Stimulated activated CD4-positive, alpha-beta T cell treated with anti-CD3 and anti-CD28 coated beads, Interleukin-1b, Interleukin-23, amount 100 ng/mL, for 4 hours (primary cell): Measurements from ENCODE around the gene CLDN15.
A peak's percentile ranks its signal among the peaks of the same experiment; 100 is the strongest.
"Not testable (repeated sequence)": the region's sequence is repeated elsewhere in the genome, so short reads cannot be mapped to it uniquely, and the experiment has no call there.

Source experiments
- DNase-seq, 2 donors: peaks; one replicate each; pipeline ENCODE4 v3.0.0-alpha.2; 2020; ENCODE audit warnings: low read depth in 2 of 2

Gene CLDN15, protein sequence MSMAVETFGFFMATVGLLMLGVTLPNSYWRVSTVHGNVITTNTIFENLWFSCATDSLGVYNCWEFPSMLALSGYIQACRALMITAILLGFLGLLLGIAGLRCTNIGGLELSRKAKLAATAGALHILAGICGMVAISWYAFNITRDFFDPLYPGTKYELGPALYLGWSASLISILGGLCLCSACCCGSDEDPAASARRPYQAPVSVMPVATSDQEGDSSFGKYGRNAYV

DNA sequence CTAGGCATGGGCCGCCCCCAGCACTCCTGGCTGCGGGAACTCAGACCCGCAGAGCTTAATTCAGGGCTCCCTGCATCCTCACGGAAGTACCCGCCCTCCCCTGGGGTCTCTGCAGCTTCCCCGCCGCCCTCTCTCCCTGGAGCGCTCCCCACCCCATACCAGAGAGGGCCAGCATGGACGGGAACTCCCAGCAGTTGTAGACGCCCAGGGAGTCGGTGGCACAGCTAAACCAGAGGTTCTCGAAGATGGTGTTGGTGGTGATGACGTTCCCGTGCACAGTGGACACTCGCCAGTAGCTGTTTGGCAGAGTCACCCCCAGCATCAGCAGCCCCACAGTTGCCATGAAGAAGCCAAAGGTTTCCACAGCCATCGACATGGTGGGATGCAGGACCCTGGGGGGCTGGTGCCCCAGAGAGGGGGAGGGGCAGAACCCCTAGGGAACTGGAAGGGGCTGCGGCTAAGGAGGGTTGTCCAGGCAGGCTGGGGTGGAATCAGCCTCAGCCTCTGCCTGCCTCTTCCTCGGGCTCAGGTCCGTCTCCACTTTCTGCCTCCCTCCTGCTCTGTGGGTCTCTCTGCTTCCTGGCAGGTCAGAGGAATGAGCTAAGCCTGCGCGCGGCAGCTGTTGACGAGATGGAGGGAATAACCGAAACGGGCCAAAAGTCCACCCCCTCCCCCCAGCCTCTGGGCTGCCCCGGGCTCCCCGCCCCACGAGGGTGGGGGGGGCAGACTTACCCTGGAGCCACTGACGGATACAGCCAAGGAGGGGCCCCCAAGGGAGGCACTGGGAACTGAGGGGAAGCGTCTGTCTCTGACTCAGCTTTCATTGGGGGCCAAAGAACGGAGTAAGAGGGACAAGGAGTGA is at the start of gene CLDN15:
Gene CLDN15, minus strand, starts transcription at position 597 of the 862 bp plus-strand sequence. Its CDS starts 221 bp downstream, at position 376.
- DNase-seq = no peak

DNA sequence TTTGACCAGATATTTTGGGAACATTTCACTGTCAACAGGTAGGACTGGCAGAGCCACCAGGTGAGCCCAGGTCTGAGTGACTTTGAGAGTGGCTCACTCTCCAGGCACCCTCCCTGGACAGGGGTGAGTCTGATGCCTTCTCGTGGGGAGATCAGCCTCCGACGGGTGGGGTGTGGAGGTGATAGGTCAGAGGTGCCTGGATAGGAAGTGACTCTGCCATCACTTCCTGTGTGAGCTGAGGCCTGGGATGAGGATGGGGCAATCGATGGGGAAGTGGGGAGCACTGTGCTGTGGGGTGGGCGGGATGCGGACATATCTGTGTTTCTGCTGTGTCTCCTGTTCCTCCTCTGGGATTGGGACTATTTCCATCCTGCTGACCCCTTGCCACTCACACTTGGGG is 49.4 kb upstream of the CLDN15 start:
- DNase-seq = no peak

DNA sequence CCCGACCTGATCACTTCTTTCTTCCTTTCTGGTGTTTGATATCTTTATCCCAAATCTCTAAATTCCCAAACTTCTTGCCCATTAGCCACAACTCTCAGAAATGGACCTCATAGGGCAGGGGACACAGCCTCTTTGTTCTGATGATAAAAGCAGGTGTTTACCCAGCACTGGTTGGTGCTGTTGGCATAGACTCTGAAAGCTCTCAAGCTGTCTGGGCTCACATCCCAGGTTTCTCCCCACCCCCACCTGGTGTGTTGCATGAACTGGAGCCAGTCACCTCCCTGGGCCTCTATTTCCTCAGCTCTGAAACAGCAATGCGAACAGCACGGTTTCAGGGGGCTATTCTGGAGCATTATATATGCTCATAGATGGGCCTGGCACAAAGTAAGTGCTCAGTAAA is 48.3 kb upstream of the CLDN15 start:
- DNase-seq = not testable (repeated sequence)

DNA sequence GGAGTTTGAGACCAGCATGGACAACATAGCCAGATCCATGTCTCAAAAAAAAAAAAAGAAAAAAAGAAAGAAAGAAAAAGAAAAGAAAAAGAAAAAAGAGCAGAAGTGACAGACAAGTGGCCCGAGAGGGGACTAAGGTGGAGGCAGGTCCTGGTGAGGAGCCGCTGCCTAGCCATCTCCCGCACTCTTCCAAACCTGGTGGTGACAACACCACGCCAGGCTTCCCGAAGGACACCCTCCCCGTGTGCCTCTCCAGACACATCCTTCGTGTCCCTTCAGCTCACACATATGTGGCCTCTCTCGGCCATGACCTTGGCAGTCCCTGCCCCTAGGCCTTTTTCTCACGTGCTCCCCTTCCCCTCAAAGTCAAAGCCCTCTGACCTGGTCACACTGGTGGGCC is 47.6 kb upstream of the CLDN15 start:
- DNase-seq = no peak

DNA sequence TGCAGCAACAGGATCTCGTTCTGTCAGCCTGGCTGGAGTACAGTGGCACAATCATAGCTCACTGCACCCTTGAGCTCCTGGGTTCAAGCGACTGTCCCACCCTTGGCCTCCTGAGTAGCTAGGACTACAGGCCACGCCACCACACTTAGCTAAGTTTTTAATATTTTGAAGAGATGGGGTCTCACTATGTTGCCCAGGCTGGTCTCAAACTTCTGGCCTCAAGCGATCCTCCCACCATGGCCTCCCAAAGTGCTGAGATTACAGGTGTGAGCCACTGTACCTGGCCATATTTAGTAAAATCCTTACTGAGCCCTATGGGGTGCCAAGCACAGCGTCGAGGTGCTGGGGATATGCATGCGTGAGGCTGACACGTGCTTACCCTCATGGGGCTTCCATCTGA is 43.3 kb upstream of the CLDN15 start:
- DNase-seq = not testable (repeated sequence)

DNA sequence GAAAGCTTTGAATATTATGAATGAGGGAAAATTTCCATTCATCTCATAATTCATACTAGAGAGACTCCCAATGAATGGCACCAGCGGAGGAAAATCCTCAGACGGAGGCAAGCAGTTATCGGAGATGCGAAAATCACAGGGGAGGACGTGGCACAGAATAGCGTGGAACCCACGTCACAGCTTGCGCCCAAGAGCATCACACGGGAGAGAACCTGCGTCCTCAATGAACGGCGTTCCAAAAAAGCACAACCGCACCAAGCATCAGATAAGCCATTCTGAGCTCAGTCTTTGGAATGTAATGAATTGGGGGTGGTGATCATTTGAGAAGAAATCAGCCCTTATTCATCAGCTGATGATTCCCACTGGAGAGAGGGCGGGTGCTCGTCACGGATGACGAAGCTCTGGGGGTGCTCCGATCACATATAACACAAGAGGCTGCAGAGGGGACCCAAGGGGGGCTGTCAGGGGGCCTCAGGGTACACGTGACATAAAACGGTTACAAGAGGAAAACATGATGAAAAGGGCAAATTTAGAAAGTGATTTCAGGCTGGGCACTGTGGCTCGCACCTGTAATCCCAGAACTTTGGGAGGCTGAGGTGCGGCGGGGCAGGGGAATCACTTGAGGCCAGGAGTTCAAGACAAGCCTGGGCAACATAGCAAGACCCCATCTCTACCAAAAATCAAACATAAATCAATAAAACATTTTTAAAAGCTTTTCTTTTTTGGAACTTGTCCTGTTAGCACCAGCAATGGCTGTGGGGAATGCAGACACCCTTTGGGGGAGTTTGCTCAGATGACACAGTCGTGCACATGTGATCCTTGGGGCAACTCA is 41.1 kb upstream of the CLDN15 start:
- no peak for DNase-seq

DNA sequence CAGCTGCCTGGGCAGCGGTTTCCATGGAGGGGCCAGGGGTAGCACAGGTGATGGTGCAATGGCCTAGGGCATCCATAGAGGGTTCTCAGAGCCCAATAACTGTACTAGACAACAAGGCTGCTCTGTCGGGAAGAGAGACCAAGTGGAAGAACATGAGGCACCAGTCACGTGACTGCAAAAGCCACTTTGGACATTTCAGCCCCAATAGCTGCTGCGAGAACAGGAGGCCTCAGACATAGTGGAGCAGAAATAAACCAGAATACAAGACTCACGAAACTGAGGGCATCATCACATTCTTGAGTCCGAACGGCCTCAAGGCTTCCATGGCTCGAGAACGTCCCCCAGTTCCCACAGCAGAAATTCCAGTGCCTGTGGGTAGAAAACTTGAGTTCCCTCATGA is 39.6 kb upstream of the CLDN15 start:
- DNase-seq = no peak

DNA sequence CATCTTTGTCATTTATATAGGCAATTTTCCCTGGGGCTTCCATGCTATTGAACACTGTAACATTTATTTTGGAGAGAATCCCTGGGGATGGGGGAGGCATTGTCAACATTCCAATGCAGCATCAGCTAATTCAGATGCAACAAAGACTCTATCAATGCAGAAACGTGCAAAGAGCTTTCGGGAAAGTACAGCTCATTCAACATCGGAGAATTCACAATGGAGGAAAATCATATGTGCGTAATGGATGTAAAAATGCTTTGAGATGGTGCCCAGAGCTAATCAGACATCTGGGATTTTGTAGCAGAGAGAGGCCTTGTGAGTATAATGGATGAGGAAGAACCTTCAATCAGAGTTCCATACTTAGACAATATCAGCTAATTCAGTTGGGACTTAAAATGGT is 35.6 kb upstream of the CLDN15 start:
- no peak for DNase-seq

DNA sequence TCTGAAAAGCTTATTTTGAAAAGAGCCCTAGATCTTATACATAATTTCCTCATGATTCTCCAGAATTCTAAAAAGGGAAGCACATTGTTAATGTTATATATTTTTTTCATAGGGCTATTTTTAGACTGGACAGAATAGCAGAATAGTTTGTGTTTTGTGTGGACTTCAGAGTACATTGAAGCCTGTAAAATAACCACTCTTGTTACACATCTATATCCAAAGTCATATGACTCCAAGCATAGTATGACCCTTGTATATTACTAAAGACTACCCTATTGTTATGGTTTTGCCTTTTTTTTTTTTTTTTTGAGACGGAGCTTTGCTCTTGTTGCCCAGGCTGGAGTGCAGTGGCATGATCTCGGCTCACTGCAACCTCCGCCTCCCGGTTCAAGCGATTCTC is 33.4 kb upstream of the CLDN15 start:
- no peak for DNase-seq

DNA sequence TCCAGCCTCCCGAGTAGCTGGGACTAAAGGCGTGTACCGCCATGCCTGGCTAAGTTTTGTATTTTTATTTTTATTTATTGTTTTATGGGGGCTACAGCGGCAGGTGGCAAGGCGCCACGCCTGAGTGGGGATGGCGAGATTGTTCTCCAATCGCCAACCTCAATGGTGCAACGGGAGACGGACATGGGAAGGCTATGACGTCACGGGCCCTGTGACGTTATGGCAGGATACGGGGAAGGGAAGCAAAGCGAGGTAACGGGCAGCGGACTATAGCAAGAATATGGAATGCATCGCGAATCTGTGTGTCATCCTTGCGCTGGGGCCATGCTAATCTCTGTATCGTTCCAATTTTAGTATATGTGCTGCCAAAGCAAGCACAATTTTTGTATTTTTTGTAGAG is 32.1 kb upstream of the CLDN15 start:
- no peak for DNase-seq

DNA sequence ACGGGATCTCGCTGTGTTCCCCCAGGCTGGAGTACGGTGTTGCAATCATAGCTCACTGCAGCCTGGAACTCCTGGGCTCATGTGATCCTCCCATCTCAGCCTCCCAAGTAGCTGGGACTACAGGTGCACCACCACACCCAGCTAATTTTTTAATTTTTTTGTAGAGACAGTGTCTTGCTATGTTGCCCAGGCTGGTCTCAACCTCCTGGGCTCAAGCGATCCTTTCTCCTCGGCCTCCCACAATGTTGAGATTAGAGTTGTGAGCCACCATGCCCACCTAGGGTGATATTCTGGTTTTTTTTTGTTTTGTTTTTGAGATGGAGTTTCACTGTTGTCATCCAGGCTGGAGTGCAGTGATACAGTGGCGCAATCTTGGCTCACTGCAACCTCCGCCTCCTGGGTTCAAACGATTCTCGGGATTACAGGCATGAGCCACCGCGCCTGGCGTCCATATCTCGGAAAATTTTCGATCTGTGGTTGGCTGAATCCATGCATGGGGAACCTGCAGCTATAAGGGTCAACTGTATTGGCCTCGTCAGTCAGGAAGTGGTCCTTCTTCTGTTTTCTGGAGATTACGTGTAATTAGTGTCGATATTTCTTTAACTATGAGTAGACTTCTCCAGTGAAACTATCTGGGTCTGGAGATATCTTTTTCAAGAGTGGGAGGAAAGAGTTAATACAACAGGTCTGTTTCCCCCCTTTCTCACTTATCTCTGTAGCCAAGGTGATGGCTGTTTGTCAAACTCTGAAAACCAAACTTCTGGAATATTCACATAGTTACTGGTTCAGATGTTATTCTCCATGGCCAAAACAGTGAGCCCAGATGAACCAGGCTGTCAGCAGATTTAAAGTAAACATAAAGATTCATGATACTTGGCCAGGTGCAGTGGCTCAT is 28.3 kb upstream of the CLDN15 start:
- DNase-seq = no peak

DNA sequence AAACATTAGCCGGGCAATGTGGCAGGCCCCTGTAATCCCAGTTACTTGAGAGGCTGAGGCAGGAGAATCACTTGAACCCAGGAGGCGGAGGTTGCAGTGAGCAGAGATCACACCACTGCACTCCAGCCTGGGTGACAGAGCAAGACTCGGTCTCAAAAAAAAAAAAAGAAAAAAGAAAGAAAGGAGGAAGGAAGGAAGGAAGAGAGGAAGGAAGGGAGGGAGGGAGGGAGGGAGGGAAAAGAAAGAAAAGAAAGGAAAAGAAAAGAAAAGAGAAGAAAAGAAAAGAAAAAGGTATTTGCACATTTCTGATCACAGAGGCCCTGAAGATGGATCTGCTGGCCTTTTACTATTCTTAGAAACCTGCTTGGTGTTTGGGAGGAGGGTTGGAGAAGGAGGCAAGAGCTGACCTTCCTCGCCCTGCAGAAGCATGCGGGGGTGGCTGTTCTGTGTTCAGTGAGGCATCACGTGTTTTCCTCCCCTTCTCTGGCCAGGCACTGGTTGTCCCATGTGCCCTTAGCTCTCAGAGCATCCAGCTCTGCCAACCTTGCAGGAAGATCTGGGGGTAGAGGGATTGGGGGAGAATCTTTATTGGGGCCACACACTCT is 26.6 kb upstream of the CLDN15 start:
- not testable (repeated sequence) for DNase-seq

DNA sequence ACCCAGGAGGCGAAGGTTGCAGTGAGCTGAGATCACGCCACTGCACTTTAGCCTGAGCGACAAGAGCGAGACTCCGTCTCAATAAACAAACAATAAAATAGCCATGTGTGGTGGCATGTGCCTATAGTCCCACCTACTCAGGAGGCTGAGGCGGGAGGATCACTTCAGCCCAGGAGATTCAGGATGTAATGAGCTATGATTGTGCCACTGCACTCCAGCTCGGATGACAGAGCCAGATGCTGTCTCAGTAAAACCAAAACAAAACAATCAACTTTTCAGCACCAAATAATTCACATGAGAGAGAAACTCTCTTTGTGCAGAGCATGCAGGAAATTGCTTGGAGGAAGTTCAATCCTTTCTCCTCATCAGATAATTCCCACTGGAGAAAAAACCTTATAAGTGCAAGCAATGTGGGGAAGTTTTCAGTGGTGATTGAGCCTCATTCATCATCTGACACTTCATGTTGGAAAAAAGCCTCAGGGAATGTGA is 20.7 kb upstream of the CLDN15 start:
- no peak for DNase-seq

DNA sequence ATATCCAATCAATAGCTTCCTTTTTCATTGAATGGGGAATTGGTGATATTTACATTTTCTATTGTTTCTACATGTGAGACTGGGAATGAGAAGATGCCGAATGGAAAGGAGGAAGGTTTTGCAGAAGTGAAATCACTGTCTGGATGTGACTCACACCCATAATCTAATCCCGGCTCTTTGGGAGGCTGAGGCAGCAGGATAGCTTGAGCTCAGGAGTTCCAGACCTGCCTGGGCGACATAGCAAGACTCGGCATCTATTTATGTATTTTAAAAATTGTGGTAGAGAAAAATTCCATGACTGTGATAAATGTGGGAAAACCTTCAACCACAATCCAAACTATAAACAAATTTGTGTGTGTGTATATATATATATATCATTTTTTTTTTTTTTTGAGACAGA is 18.2 kb upstream of the CLDN15 start:
- no peak for DNase-seq

DNA sequence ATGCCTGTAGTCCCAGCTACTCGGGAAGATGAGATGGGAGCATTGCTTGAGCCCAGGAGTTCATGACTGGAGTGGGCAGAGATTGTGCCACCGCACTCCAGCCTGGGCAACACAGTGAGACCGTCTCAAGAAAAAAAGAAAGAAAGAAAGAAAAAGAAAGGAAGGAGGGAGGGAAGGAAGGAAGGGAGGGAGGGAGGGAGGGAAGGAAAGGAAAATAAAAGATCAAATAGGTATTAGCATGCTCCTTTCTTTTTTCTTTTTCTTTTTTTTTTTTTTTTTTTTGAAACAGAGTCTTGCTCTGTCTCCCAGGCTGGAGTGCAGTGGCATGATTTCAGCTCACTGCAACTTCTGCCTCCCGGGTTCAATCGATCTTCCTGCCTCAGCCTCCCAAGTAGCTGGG is 15.6 kb upstream of the CLDN15 start:
- DNase-seq = not testable (repeated sequence)

DNA sequence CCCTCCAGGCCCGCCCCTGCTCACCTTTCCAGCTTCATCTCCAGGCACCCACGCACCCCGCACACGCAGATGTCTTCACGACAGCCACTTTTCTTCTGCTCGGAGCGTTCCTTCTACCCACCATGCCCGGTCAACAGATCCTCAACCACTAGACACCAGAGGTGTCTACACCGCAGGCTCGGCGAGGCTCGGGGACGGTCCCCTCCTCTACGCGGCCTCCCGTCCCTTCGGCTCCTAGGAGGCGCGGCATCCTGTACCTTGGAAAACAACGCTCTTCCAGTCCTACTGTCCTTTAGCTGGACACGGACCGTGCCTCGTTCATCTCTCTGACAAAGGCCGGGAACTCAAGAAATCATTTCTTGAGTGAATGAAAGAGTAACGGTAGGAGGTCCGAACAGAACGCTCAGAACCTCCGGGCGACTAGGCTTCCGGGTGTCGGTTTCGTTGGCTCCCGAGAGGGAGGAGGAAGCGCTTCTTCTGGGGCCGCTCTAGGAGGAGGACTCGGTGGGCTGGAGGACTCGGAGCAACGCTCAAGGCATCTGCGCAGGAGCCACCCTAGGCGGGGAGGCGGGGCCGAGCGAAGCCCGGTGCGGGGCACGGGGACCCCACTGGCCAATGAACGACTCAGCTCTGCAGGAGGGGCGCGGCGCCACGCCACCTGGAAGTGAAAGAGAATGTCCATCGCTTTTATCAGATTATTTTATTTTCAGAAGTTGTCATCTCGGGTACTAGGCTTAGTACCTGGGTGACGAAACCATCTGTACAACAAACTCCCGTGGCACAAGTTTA is 14.5 kb upstream of the CLDN15 start:
- DNase-seq = peak; percentile 97 to 99

DNA sequence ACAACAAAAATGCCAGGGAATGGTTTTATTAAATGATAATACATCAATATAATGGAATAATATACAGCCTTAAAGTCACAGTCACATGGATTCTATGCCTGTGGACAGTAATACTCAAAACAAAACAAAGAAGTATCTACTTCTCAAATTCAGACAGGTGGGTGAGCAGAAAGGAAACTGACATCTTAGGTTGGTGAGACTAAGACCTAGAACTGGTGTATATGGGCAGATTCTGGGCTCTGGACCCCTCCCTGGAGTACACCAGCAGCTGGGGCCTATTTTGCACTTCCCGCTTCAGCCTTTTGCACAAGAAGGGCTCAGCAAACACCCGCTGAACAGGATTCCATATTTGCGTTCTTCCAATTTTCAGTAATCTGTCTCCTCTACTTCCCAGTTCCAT is 12.7 kb upstream of the CLDN15 start:
- DNase-seq = no peak

DNA sequence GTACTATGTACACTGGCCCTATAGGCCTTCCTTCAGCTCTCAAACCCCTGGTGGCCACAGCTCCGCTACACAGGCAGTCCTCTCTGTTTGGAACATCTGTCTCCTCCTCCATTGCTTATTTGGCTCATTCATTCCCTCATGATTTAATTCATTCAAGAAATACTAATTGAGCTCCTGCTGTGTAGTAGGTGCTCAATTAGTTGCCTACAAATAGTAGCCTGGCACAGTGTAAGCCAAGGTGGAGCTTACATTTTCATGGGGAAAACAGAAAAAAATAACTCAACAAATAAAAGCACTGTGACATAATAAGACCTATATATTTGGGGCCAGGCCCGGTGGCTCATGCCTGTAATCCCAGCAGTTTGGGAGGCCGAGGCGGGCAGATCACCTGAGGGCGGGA is 10.7 kb upstream of the CLDN15 start:
- no peak for DNase-seq

DNA sequence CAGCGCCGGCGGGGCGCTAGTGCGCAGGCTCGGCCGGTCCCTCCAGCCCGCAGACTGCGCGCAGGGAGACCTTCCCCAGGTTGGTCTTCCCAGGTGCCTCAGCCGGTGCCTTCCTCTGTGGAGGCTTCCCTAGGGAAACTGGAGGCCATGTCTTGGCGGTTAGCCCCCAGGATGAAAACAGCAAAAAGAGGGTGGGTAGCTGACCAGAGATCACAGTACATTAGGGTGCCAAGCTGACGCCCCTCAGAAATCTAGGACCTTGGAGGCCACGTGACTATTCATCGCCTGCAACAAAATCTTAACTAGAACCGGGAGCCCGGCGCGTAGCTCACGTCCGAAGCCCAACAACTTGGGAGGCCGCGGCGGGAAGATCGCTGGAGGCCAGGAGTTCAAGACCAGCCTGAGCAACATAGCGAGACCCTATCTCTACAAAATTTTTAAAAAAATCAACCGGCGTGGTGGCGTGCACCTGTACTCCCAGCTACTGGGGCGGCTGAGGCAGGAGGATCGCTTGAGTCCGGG is 7.6 kb upstream of the CLDN15 start:
- DNase-seq = no peak
